Naive thymus-derived CD4-positive, alpha-beta T cell (primary cell): ENCODE results near the gene TRAPPC2L. TPM values are rescaled to one million over a fixed set of nuclear protein-coding genes. Genes with fewer than 3 reads are reported as not detected.

ENCODE experiments used
- ATAC-seq: fragments of 150-1000 bp; cut with Tn5 transposase; 2 replicates; pipeline ENCODE4 v1.10.0; 2021; ENCODE audit warnings: mild to moderate bottlenecking, moderate library complexity
- CTCF ChIA-PET: fragments of 350-600 bp; sonication (Branson Sonifier 250); formaldehyde crosslinking; loops from one replicate; lab custom pipeline; 2021; ENCODE audit warnings: antibody characterized with exemption; lab: Charles Lee
- POLR2A ChIA-PET: fragments of 350-600 bp; sonication (Branson Sonifier 250); formaldehyde crosslinking; loops from one replicate; lab custom pipeline; 2021; ENCODE audit warnings: antibody characterized with exemption, inconsistent platforms; lab: Charles Lee
- DNase-seq, 9 donors: peaks; one replicate each; pipeline versions ENCODE4 v3.0.0 to v3.0.0-alpha.2; 2020 to 2022; ENCODE audit warnings: mixed read lengths in 1 of 9
- H3K27ac ChIP-seq: one replicate; pipeline ENCODE4 v1.7.0; 2013; ENCODE audit warnings: mild to moderate bottlenecking, low read depth, low read length, moderate library complexity
- H3K27me3 ChIP-seq, 2 donors: one replicate each; pipeline ENCODE4 v1.7.0; 2013; ENCODE audit warnings: low read length in 2 of 2, mild to moderate bottlenecking in 2 of 2, moderate library complexity in 2 of 2; ENCODE audit not compliant: control insufficient read depth in 2 of 2, insufficient read depth in 2 of 2
- H3K36me3 ChIP-seq, 3 experiments: 1 replicate in 2 of 3; 2 replicates in 1 of 3; pipeline ENCODE4 v1.7.0; 2013; ENCODE audit warnings: low read length in 3 of 3, mild to moderate bottlenecking in 3 of 3, moderate library complexity in 1 of 3; ENCODE audit not compliant: insufficient read depth in 3 of 3, control insufficient read depth in 2 of 3
- H3K4me1 ChIP-seq, 2 donors: one replicate each; pipeline ENCODE4 v1.7.0; 2013; ENCODE audit warnings: low read length in 2 of 2, mild to moderate bottlenecking in 2 of 2, moderate library complexity in 1 of 2; ENCODE audit not compliant: control insufficient read depth in 2 of 2, insufficient read depth in 2 of 2
- H3K4me3 ChIP-seq: 2 replicates; pipeline ENCODE4 v1.7.0; 2013; ENCODE audit warnings: mild to moderate bottlenecking, low read length
- H3K9me3 ChIP-seq, 3 experiments: 1 replicate in 2 of 3; 2 replicates in 1 of 3; pipeline ENCODE4 v1.7.0; 2013; ENCODE audit warnings: low read length in 3 of 3; ENCODE audit not compliant: control insufficient read depth in 2 of 3
- H3K27ac Mint-ChIP-seq, 9 donors: one replicate each; pipeline ENCODE4 v1.8.0; 2020 to 2022; ENCODE audit warnings: mixed read lengths in 9 of 9, mild to moderate bottlenecking in 8 of 9, moderate library complexity in 5 of 9, inconsistent platforms in 2 of 9
- H3K27me3 Mint-ChIP-seq, 5 donors: one replicate each; pipeline ENCODE4 v1.8.0; 2021 to 2022; ENCODE audit warnings: mixed read lengths in 5 of 5, mild to moderate bottlenecking in 1 of 5
- H3K36me3 Mint-ChIP-seq, 5 donors: one replicate each; pipeline ENCODE4 v1.8.0; 2020 to 2022; ENCODE audit warnings: mixed read lengths in 5 of 5, mild to moderate bottlenecking in 3 of 5, inconsistent platforms in 1 of 5
- H3K4me1 Mint-ChIP-seq, 7 donors: one replicate each; pipeline ENCODE4 v1.8.0; 2020 to 2022; ENCODE audit warnings: mixed read lengths in 7 of 7, mild to moderate bottlenecking in 3 of 7, inconsistent platforms in 1 of 7
- H3K4me3 Mint-ChIP-seq, 10 donors: one replicate each; pipeline ENCODE4 v1.8.0; 2020 to 2022; ENCODE audit warnings: mild to moderate bottlenecking in 10 of 10, mixed read lengths in 10 of 10, moderate library complexity in 6 of 10, inconsistent platforms in 2 of 10
- H3K9me3 Mint-ChIP-seq, 11 donors: one replicate each; pipeline ENCODE4 v1.8.0; 2020 to 2022; ENCODE audit warnings: mixed read lengths in 11 of 11, mild to moderate bottlenecking in 4 of 11, inconsistent platforms in 1 of 11, moderate library complexity in 1 of 11
- intact Hi-C, 2 donors: fragments of 100-400 bp; cut with micrococcal nuclease; formaldehyde crosslinking; loops; one replicate each; pipeline ENCODE4 v1.15.1; 2023
- polyA plus RNA-seq, 2 donors: library from polyadenylated mRNA; unstranded; fragments of 300-500 nt; fragmentation: Illumina TruSeq; gene quantifications; one replicate each; pipeline ENCODE4 v1.2.3, GENCODE V29; 2021
- total RNA-seq, 6 experiments: library from RNA in 5 of 6; stranded (reverse) in 5 of 6; gene quantifications; 1 replicate in 5 of 6; 2 replicates in 1 of 6; pipeline ENCODE4 v1.2.3 and lab custom pipeline; 2021 to 2026

TRAPPC2L gene
- total and polyA plus RNA-seq, 7 experiments from 2014 or later = 32.3 to 112 (median 69.1) TPM

- Mint-ChIP-seq H3K9me3 (peaks cover 0 to 2% (median 0%) of the 10 kb centered on the region in 11 donors), H3K27ac (no peak overlapping the region), H3K36me3 (no peaks in the 10 kb centered on the region), H3K4me3 (no peak overlapping the region), H3K27me3 (peaks cover 5 to 23% (median 9%) of the 10 kb centered on the region in 5 donors), H3K4me1 (peaks cover 0 to 9% (median 0%) of the 10 kb centered on the region in 7 donors)
- intact Hi-C loops = no loop called here
- Histone ChIP-seq H3K4me3 (no peak overlapping the region), H3K36me3 (no peaks in the 10 kb centered on the region), H3K27me3 (no peaks in the 10 kb centered on the region), H3K4me1 (no peaks in the 10 kb centered on the region), H3K27ac (no peak overlapping the region), H3K9me3 (no peaks in the 10 kb centered on the region)
- ATAC-seq (no peak), DNase-seq (no peak)
- ChIA-PET POLR2A (no interaction called here), CTCF (no interaction called here)
Measured at GRCh38 chr16:88871730-88872416, 14.9 kb downstream of the TRAPPC2L start.

- H3K27ac Mint-ChIP-seq = no peak overlapping the region
- POLR2A ChIA-PET = no interaction called here
Measured at GRCh38 chr16:88872650-88873331, 15.9 kb downstream of the TRAPPC2L start.

GRCh38 chr16:88874938-88875599 lies 18.1 kb downstream of the TRAPPC2L start:
- Mint-ChIP-seq H3K4me1 (peaks cover 0 to 9% (median 0%) of the 10 kb centered on the region in 7 donors), H3K36me3 (no peaks in the 10 kb centered on the region), H3K27ac (peak overlapping the region in 1 of 9 donors; percentile 23), H3K27me3 (peaks cover 5 to 17% (median 9%) of the 10 kb centered on the region in 5 donors), H3K4me3 (no peak overlapping the region), H3K9me3 (peaks cover 0 to 2% (median 0%) of the 10 kb centered on the region in 11 donors)
- ChIA-PET CTCF (interaction anchor here (0.7 to 1.0 kb wide), 2 partner anchors 24 to 139 kb away, joined by 3 to 4 read pairs; no protein-coding TSS in a partner anchor), POLR2A (no interaction called here)
- no peaks in the 10 kb centered on the region for H3K4me1 ChIP-seq
- H3K27me3 ChIP-seq = no peaks in the 10 kb centered on the region
- H3K9me3 ChIP-seq = no peaks in the 10 kb centered on the region
- ATAC-seq = no peak
- intact Hi-C loops = no loop called here
- no peak for DNase-seq
- H3K4me3 ChIP-seq = no peak overlapping the region
- no peak overlapping the region for H3K27ac ChIP-seq
- no peaks in the 10 kb centered on the region for H3K36me3 ChIP-seq

More at GRCh38 chr16:88872650-88873331, 15.9 kb downstream of the TRAPPC2L start:
- Mint-ChIP-seq H3K4me3 (no peak overlapping the region), H3K9me3 (peaks cover 0 to 2% (median 0%) of the 10 kb centered on the region in 11 donors), H3K4me1 (peaks cover 0 to 9% (median 0%) of the 10 kb centered on the region in 7 donors), H3K27me3 (peaks cover 5 to 23% (median 9%) of the 10 kb centered on the region in 5 donors), H3K36me3 (no peaks in the 10 kb centered on the region)
- ATAC-seq (peak; percentile 17), DNase-seq (no peak)
- intact Hi-C loops = no loop called here
- no peaks in the 10 kb centered on the region for H3K27me3 ChIP-seq
- no peaks in the 10 kb centered on the region for H3K9me3 ChIP-seq
- H3K4me1 ChIP-seq = no peaks in the 10 kb centered on the region
- no peaks in the 10 kb centered on the region for H3K36me3 ChIP-seq
- no peak overlapping the region for H3K4me3 ChIP-seq
- CTCF ChIA-PET = no interaction called here
- no peak overlapping the region for H3K27ac ChIP-seq

- no peaks in the 10 kb centered on the region for H3K36me3 ChIP-seq
- no peak overlapping the region for H3K4me3 Mint-ChIP-seq
Measured at GRCh38 chr16:88875703-88876234, 18.8 kb downstream of the TRAPPC2L start.

GRCh38 chr16:88876942-88877526 lies 20.1 kb downstream of the TRAPPC2L start:
- no peak overlapping the region for H3K27ac Mint-ChIP-seq
- ATAC-seq = no peak
- Histone ChIP-seq H3K27ac (no peak overlapping the region), H3K27me3 (no peaks in the 10 kb centered on the region), H3K4me3 (no peak overlapping the region), H3K9me3 (no peaks in the 10 kb centered on the region), H3K36me3 (no peaks in the 10 kb centered on the region), H3K4me1 (no peaks in the 10 kb centered on the region)
- peaks cover 0 to 2% (median 0%) of the 10 kb centered on the region in 11 donors for H3K9me3 Mint-ChIP-seq
- no peaks in the 10 kb centered on the region for H3K36me3 Mint-ChIP-seq
- ChIA-PET CTCF (no interaction called here), POLR2A (no interaction called here)
- peaks cover 0 to 4% (median 0%) of the 10 kb centered on the region in 5 donors for H3K27me3 Mint-ChIP-seq
- intact Hi-C loops = no loop called here
- DNase-seq = no peak
- no peak overlapping the region for H3K4me3 Mint-ChIP-seq
- H3K4me1 Mint-ChIP-seq = peaks cover 0 to 1% (median 0%) of the 10 kb centered on the region in 7 donors

More at GRCh38 chr16:88875703-88876234, 18.8 kb downstream of the TRAPPC2L start:
- POLR2A ChIA-PET = interaction anchor here (0.7 kb wide), 1 partner anchor 18 kb away, joined by 3 read pairs; no protein-coding TSS in a partner anchor
- DNase-seq (no peak), ATAC-seq (no peak)
- no peaks in the 10 kb centered on the region for H3K36me3 Mint-ChIP-seq
- no peak overlapping the region for H3K27ac Mint-ChIP-seq
- intact Hi-C loops = no loop called here
- peaks cover 0 to 2% (median 0%) of the 10 kb centered on the region in 11 donors for H3K9me3 Mint-ChIP-seq
- no peaks in the 10 kb centered on the region for H3K9me3 ChIP-seq
- H3K4me1 Mint-ChIP-seq = peaks cover 0 to 6% (median 0%) of the 10 kb centered on the region in 7 donors
- CTCF ChIA-PET = interaction anchor here (0.8 to 1.0 kb wide), 2 partner anchors 9 to 140 kb away, joined by 3 read pairs; no protein-coding TSS in a partner anchor
- H3K27me3 Mint-ChIP-seq = peaks cover 3 to 12% (median 6%) of the 10 kb centered on the region in 5 donors
- H3K4me3 ChIP-seq = no peak overlapping the region
- H3K4me1 ChIP-seq = no peaks in the 10 kb centered on the region
- H3K27me3 ChIP-seq = no peaks in the 10 kb centered on the region
- no peak overlapping the region for H3K27ac ChIP-seq
